Measurements from ENCODE around the gene SCG2.

The SCG2 gene

DNA sequence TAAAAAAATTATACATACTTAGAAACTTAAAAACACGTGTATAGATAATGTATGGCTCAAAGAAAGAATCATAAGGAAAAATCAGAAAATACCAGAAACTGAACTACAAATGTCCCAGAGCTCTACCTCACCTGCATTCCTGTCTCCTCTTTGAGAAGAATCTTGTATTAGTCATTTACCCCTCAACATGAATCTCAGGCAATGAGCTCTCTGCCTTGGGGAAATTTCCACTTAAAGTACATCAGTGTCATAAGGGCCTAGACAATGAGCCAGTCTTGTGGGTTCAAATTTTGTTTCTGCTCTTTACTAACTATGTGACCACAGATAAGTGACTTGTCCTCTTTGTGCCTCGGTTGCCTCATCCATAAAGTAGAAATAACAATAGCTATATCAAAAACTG is 40.1 kb downstream of the SCG2 start:
- Histone ChIP-seq H3K27ac (ENCODE audit: low read depth, low read length, poor library complexity, severe bottlenecking) (no peak overlapping the region), H3K79me2 (ENCODE audit: insufficient read depth, low read length) (no peaks in the 10 kb centered on the region), H4K20me1 (ENCODE audit: insufficient read depth, low read length) (no peaks in the 10 kb centered on the region), H3K36me3 (ENCODE audit: insufficient read depth, low read length) (no peaks in the 10 kb centered on the region), H2AFZ (ENCODE audit: low read length) (no peak overlapping the region), H3K9me3 (ENCODE audit: low read length) (no peaks in the 10 kb centered on the region), H3F3A (ENCODE audit: insufficient read depth, low read length) (no peaks in the 10 kb centered on the region), H3K9ac (ENCODE audit: low read length) (no peak overlapping the region), H3K4me2 (ENCODE audit: low read length) (no peak overlapping the region), H3K27me3 (ENCODE audit: insufficient read depth, low read length) (no peaks in the 10 kb centered on the region), H3K4me3 (ENCODE audit: low read depth, low read length, poor library complexity, severe bottlenecking) (no peak overlapping the region), H3K9me2 (ENCODE audit: low read depth, low read length) (no peaks in the 10 kb centered on the region), H3K4me1 (ENCODE audit: insufficient read depth, low read length, severe bottlenecking) (no peaks in the 10 kb centered on the region)
- TF ChIP-seq EZH2 (IDR thresholded peaks at IDR 0.05; ENCODE audit: borderline replicate concordance, low read length), result no peak
- TF ChIP-seq, protein P1, sequence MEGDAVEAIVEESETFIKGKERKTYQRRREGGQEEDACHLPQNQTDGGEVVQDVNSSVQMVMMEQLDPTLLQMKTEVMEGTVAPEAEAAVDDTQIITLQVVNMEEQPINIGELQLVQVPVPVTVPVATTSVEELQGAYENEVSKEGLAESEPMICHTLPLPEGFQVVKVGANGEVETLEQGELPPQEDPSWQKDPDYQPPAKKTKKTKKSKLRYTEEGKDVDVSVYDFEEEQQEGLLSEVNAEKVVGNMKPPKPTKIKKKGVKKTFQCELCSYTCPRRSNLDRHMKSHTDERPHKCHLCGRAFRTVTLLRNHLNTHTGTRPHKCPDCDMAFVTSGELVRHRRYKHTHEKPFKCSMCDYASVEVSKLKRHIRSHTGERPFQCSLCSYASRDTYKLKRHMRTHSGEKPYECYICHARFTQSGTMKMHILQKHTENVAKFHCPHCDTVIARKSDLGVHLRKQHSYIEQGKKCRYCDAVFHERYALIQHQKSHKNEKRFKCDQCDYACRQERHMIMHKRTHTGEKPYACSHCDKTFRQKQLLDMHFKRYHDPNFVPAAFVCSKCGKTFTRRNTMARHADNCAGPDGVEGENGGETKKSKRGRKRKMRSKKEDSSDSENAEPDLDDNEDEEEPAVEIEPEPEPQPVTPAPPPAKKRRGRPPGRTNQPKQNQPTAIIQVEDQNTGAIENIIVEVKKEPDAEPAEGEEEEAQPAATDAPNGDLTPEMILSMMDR (IDR thresholded peaks at IDR 0.05; ENCODE audit: low read length), result no peak

DNA sequence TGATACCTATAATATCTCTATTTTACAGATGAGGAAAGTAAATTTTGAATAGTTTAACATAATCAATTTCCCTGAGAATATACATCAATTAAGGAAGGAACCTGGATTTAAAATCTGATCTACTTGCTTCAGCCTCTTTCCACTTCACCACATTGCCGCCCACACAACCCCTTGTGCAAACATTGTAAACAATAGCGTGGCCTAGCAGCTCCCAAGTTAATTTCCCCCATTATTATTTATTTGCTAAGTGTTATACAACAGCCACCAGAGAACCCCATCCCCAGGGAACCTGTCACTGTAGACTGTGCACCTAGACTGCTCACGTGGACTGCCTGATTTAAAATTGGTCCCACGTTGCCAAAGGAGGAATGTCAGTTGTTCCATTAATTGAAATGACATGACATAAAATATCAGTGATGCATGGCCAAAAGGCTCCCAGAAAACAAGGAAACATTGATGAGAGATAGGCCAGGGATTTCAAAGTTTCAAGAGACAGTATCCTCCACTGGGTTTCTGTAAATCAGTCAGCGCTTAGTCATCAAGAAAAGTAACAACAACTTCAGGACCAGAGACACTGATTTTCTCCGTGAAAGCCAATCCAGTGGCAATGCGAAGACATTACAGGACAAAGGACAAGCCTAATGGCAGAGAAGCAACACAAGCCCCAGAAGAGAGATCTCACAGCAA is 41.3 kb downstream of the SCG2 start:
- Histone ChIP-seq H3K4me1 (ENCODE audit: insufficient read depth, low read length, severe bottlenecking) (no peaks in the 10 kb centered on the region), H3F3A (ENCODE audit: insufficient read depth, low read length) (no peaks in the 10 kb centered on the region), H3K9me2 (ENCODE audit: low read depth, low read length) (no peaks in the 10 kb centered on the region), H4K20me1 (ENCODE audit: insufficient read depth, low read length) (no peaks in the 10 kb centered on the region), H3K27ac (ENCODE audit: low read depth, low read length, poor library complexity, severe bottlenecking) (no peak overlapping the region), H3K27me3 (ENCODE audit: insufficient read depth, low read length) (no peaks in the 10 kb centered on the region), H3K4me2 (ENCODE audit: low read length) (no peak overlapping the region), H3K36me3 (ENCODE audit: insufficient read depth, low read length) (no peaks in the 10 kb centered on the region), H3K9me3 (ENCODE audit: low read length) (no peaks in the 10 kb centered on the region), H3K9ac (ENCODE audit: low read length) (no peak overlapping the region), H3K79me2 (ENCODE audit: insufficient read depth, low read length) (no peaks in the 10 kb centered on the region), H3K4me3 (ENCODE audit: low read depth, low read length, poor library complexity, severe bottlenecking) (no peak overlapping the region), H2AFZ (ENCODE audit: low read length) (no peak overlapping the region)
- TF ChIP-seq EZH2 (IDR thresholded peaks at IDR 0.05; ENCODE audit: borderline replicate concordance, low read length), result no peak
- TF ChIP-seq, protein P1 (IDR thresholded peaks at IDR 0.05; ENCODE audit: low read length), result no peak

DNA sequence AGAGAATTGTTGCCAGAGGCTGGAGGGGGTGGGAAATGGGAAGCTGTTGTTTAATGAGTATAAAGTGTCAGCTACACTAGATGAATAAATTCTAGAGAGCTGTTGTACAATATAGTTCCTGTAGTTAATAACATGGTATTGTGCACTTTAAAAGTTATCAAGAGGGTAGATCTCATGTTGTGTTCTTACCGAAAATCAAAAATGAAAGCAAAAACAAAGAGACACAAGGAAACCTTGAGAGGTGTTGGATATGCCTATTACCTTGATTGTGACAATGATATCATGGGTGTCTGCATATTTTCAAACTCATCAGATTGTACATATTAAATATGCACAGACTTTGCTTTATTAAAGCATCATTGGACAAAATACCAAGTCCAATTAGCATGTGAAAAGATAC is 43.2 kb downstream of the SCG2 start:
- Histone ChIP-seq H3K9me3 (ENCODE audit: low read length) (no peaks in the 10 kb centered on the region), H4K20me1 (ENCODE audit: insufficient read depth, low read length) (no peaks in the 10 kb centered on the region)

More for the DNA sequence above, 43.2 kb downstream of the SCG2 start:
- H3K9ac ChIP-seq (ENCODE audit: low read length), result no peak overlapping the region
- H3K79me2 ChIP-seq (ENCODE audit: insufficient read depth, low read length), result no peaks in the 10 kb centered on the region
- TF ChIP-seq, protein P1 (IDR thresholded peaks at IDR 0.05; ENCODE audit: low read length), result no peak
- TF ChIP-seq EZH2 (IDR thresholded peaks at IDR 0.05; ENCODE audit: borderline replicate concordance, low read length), result no peak
- H2AFZ ChIP-seq (ENCODE audit: low read length), result no peak overlapping the region
- no peaks in the 10 kb centered on the region for H3K4me1 ChIP-seq (ENCODE audit: insufficient read depth, low read length, severe bottlenecking)
- no peaks in the 10 kb centered on the region for H3K9me2 ChIP-seq (ENCODE audit: low read depth, low read length)
- no peaks in the 10 kb centered on the region for H3F3A ChIP-seq (ENCODE audit: insufficient read depth, low read length)
- no peak overlapping the region for H3K4me3 ChIP-seq (ENCODE audit: low read depth, low read length, poor library complexity, severe bottlenecking)
- H3K27ac ChIP-seq (ENCODE audit: low read depth, low read length, poor library complexity, severe bottlenecking), result no peak overlapping the region
- H3K27me3 ChIP-seq (ENCODE audit: insufficient read depth, low read length), result no peaks in the 10 kb centered on the region
- H3K4me2 ChIP-seq (ENCODE audit: low read length), result no peak overlapping the region
- H3K36me3 ChIP-seq (ENCODE audit: insufficient read depth, low read length), result no peaks in the 10 kb centered on the region
